Measurements from ENCODE around the gene LILRB3. TPM values are rescaled to one million over a fixed set of nuclear protein-coding genes. Genes with fewer than 3 reads are reported as not detected.
"Not testable (repeated sequence)": the region's sequence is repeated elsewhere in the genome, so short reads cannot be mapped to it uniquely, and the experiment has no call there.

The LILRB3 gene
- total and polyA plus RNA-seq, 5 donors: 0.95 to 5.7 (median 4.7) TPM

GRCh38 chr19:54242234-54242633 lies 19.4 kb upstream of the LILRB3 start:
- H3K4me3 ChIP-seq (ENCODE audit: low read length); H3K4me1 ChIP-seq (ENCODE audit: control insufficient read depth, insufficient read depth, low read length); H3K27me3 ChIP-seq (ENCODE audit: control insufficient read depth, insufficient read depth); DNase-seq; H3K27ac ChIP-seq (ENCODE audit: low read length); intact Hi-C loops (cut with DNase I); ATAC-seq; H3K9me3 ChIP-seq (ENCODE audit: control insufficient read depth, low read length): not testable (repeated sequence)
- WGBS: 74% methylated on average over 4 of the region's 4 CpGs

- intact Hi-C loops (cut with DNase I): loop anchor here in 1 of 4 donors (2.0 kb wide), 1 partner anchor 18 kb away; the partner anchor contains the start of gene LILRB3
These were observed 17.8 kb upstream of the LILRB3 start for GRCh38 chr19:54240372-54241336.

GRCh38 chr19:54239491-54240371 lies 16.9 kb upstream of the LILRB3 start:
- H3K27ac ChIP-seq (ENCODE audit: low read length); H3K9me3 ChIP-seq (ENCODE audit: control insufficient read depth, low read length); DNase-seq; H3K4me1 ChIP-seq (ENCODE audit: control insufficient read depth, insufficient read depth, low read length); H3K27me3 ChIP-seq (ENCODE audit: control insufficient read depth, insufficient read depth); H3K4me3 ChIP-seq (ENCODE audit: low read length): not testable (repeated sequence)
- peak; percentile 50 to 58 for ATAC-seq
- intact Hi-C loops (cut with DNase I): loop anchor here in 3 of 4 donors (2.0 to 10.0 kb wide), 3 partner anchors 17 to 75 kb away; partner anchors contain the start of gene LILRB3 (in 1 of the 3)
- WGBS: 65% methylated on average over 15 of the region's 21 CpGs

More at GRCh38 chr19:54240372-54241336, 17.8 kb upstream of the LILRB3 start:
- not testable (repeated sequence) for H3K9me3 ChIP-seq (ENCODE audit: control insufficient read depth, low read length); H3K27ac ChIP-seq (ENCODE audit: low read length); H3K4me1 ChIP-seq (ENCODE audit: control insufficient read depth, insufficient read depth, low read length); DNase-seq; H3K27me3 ChIP-seq (ENCODE audit: control insufficient read depth, insufficient read depth); H3K4me3 ChIP-seq (ENCODE audit: low read length); ATAC-seq
- 52% methylated on average over 19 of the region's 22 CpGs for WGBS

- Histone ChIP-seq H3K27ac (ENCODE audit: low read length) (no peak overlapping the region), H3K4me3 (ENCODE audit: low read length) (no peak overlapping the region), H3K4me1 (ENCODE audit: control insufficient read depth, insufficient read depth, low read length) (no peaks in the 10 kb centered on the region), H3K27me3 (ENCODE audit: control insufficient read depth, insufficient read depth) (no peaks in the 10 kb centered on the region), H3K9me3 (ENCODE audit: control insufficient read depth, low read length) (no peaks in the 10 kb centered on the region)
- DNase-seq (no peak), ATAC-seq (no peak)
- WGBS: 54% methylated on average over 5 of the region's 5 CpGs
- intact Hi-C loops (cut with DNase I): loop anchor here (2.0 to 10.0 kb wide), 4 partner anchors 62 to 69 kb away; partner anchors contain the start of gene TMC4 (in 1 of the 4)
These were observed 11.1 kb upstream of the LILRB3 start for GRCh38 chr19:54233941-54234340.

- DNase-seq (peak; percentile 92 to 95 (median 94)), ATAC-seq (peak; percentile 89 to 94)
- Histone ChIP-seq H3K9me3 (ENCODE audit: control insufficient read depth, low read length) (no peaks in the 10 kb centered on the region), H3K4me1 (ENCODE audit: control insufficient read depth, insufficient read depth, low read length) (no peaks in the 10 kb centered on the region), H3K4me3 (ENCODE audit: low read length) (no peak overlapping the region), H3K27ac (ENCODE audit: low read length) (no peak overlapping the region), H3K27me3 (ENCODE audit: control insufficient read depth, insufficient read depth) (no peaks in the 10 kb centered on the region)
- intact Hi-C loops (cut with DNase I): loop anchor here in 3 of 4 donors (5.0 to 10.0 kb wide), 3 partner anchors 59 to 67 kb away; partner anchors contain the start of gene TMC4 (in 1 of the 3)
- 16% methylated on average over 21 of the region's 21 CpGs for WGBS
These were observed 8.5 kb upstream of the LILRB3 start for GRCh38 chr19:54231077-54231931.

- intact Hi-C loops (cut with DNase I): loop anchor here in 3 of 4 donors (5.0 to 10.0 kb wide), 3 partner anchors 58 to 65 kb away; partner anchors contain the start of gene TMC4 (in 1 of the 3)
- 88% methylated on average over 7 of the region's 7 CpGs for whole genome bisulfite sequencing
These were observed 7.2 kb upstream of the LILRB3 start for GRCh38 chr19:54230031-54230430.

GRCh38 chr19:54229146-54229545 lies 6.3 kb upstream of the LILRB3 start:
- DNase-seq (peak in 1 of 3 donors; percentile 5), ATAC-seq (no peak)
- Histone ChIP-seq H3K27me3 (ENCODE audit: control insufficient read depth, insufficient read depth) (no peaks in the 10 kb centered on the region), H3K4me1 (ENCODE audit: control insufficient read depth, insufficient read depth, low read length) (no peaks in the 10 kb centered on the region), H3K9me3 (ENCODE audit: control insufficient read depth, low read length) (no peaks in the 10 kb centered on the region), H3K4me3 (ENCODE audit: low read length) (no peak overlapping the region), H3K27ac (ENCODE audit: low read length) (no peak overlapping the region)
- WGBS: 90% methylated on average over 8 of the region's 8 CpGs
- intact Hi-C loops (cut with DNase I): no loop called here

More at GRCh38 chr19:54230031-54230430, 7.2 kb upstream of the LILRB3 start:
- DNase-seq (no peak), ATAC-seq (no peak)
- no peaks in the 10 kb centered on the region for H3K9me3 ChIP-seq (ENCODE audit: control insufficient read depth, low read length)
- no peaks in the 10 kb centered on the region for H3K27me3 ChIP-seq (ENCODE audit: control insufficient read depth, insufficient read depth)
- no peaks in the 10 kb centered on the region for H3K4me1 ChIP-seq (ENCODE audit: control insufficient read depth, insufficient read depth, low read length)
- H3K27ac ChIP-seq (ENCODE audit: low read length): no peak overlapping the region
- H3K4me3 ChIP-seq (ENCODE audit: low read length): no peak overlapping the region

- DNase-seq; intact Hi-C loops (cut with DNase I); H3K9me3 ChIP-seq (ENCODE audit: control insufficient read depth, low read length); H3K27me3 ChIP-seq (ENCODE audit: control insufficient read depth, insufficient read depth); H3K27ac ChIP-seq (ENCODE audit: low read length); ATAC-seq; H3K4me1 ChIP-seq (ENCODE audit: control insufficient read depth, insufficient read depth, low read length); H3K4me3 ChIP-seq (ENCODE audit: low read length): not testable (repeated sequence)
- 72% methylated on average over 10 of the region's 10 CpGs for WGBS
These were observed 1.8 kb upstream of the LILRB3 start for GRCh38 chr19:54224619-54225018.

- H3K27me3 ChIP-seq (ENCODE audit: control insufficient read depth, insufficient read depth); H3K9me3 ChIP-seq (ENCODE audit: control insufficient read depth, low read length); H3K4me1 ChIP-seq (ENCODE audit: control insufficient read depth, insufficient read depth, low read length); H3K27ac ChIP-seq (ENCODE audit: low read length); H3K4me3 ChIP-seq (ENCODE audit: low read length); DNase-seq: not testable (repeated sequence)
- ATAC-seq: peak; percentile 9 to 18
- intact Hi-C loops (cut with DNase I): loop anchor here in 1 of 4 donors (2.0 kb wide), 1 partner anchor 17 kb away; no protein-coding TSS in a partner anchor
- WGBS: 43% methylated on average over 5 of the region's 5 CpGs
These were observed 1.1 kb upstream of the LILRB3 start for GRCh38 chr19:54223937-54224281.

Measured in right cardiac atrium (tissue), 5 donors.